Right atrium auricular region (tissue), 2 donors: Measurements from ENCODE around the gene ITGB5. TPM values are rescaled to one million over a fixed set of nuclear protein-coding genes. Genes with fewer than 3 reads are reported as not detected.
A peak's percentile ranks its signal among the peaks of the same experiment; 100 is the strongest.
"Not testable (repeated sequence)": the region's sequence is repeated elsewhere in the genome, so short reads cannot be mapped to it uniquely, and the experiment has no call there.

Experiments used
- DNase-seq: peaks from one replicate; pipeline ENCODE4 v3.0.0-alpha.2; 2019; ENCODE audit warnings: low spot score
- H3K27ac ChIP-seq, 2 donors: fragments of 200-600 bp; sonication (generic); 1 replicate in 1 of 2; 2 replicates in 1 of 2; pipeline ENCODE4 v1.5.1; 2016 to 2019
- H3K27me3 ChIP-seq, 2 donors: fragments of 200-600 bp; sonication (generic); one replicate each; pipeline versions ENCODE4 v1.5.1 to v1.6.0; 2017 to 2019
- H3K36me3 ChIP-seq: fragments of 200-600 bp; sonication (generic); one replicate; pipeline ENCODE4 v1.5.1; 2016
- H3K4me1 ChIP-seq, 2 donors: fragments of 200-600 bp; sonication (generic); one replicate each; pipeline versions ENCODE4 v1.5.1 to v1.6.0; 2017 to 2019
- H3K4me3 ChIP-seq, 2 donors: fragments of 200-600 bp; sonication (generic); 1 replicate in 1 of 2; 2 replicates in 1 of 2; pipeline ENCODE4 v1.5.1; 2017 to 2019; ENCODE audit warnings: mild to moderate bottlenecking in 1 of 2, moderate library complexity in 1 of 2
- H3K9me3 ChIP-seq, 2 donors: fragments of 200-600 bp; sonication (generic); one replicate each; pipeline ENCODE4 v1.5.1; 2019
- total RNA-seq, 2 donors: library from RNA; depleted of rRNA; stranded (reverse); fragments of >200 nt; gene quantifications; one replicate each; pipeline ENCODE4 v1.1.0, GENCODE V29; 2016
- TF ChIP-seq, protein P1 (sequence below), 2 donors: fragments of 200-600 bp; sonication (generic); IDR thresholded peaks; one replicate each; pipeline ENCODE4 v1.5.1; 2019; ENCODE audit warnings: antibody characterized with exemption in 2 of 2

Gene ITGB5
- total RNA-seq, 2 donors from 2014 or later = 84.0 to 182 TPM

DNA sequence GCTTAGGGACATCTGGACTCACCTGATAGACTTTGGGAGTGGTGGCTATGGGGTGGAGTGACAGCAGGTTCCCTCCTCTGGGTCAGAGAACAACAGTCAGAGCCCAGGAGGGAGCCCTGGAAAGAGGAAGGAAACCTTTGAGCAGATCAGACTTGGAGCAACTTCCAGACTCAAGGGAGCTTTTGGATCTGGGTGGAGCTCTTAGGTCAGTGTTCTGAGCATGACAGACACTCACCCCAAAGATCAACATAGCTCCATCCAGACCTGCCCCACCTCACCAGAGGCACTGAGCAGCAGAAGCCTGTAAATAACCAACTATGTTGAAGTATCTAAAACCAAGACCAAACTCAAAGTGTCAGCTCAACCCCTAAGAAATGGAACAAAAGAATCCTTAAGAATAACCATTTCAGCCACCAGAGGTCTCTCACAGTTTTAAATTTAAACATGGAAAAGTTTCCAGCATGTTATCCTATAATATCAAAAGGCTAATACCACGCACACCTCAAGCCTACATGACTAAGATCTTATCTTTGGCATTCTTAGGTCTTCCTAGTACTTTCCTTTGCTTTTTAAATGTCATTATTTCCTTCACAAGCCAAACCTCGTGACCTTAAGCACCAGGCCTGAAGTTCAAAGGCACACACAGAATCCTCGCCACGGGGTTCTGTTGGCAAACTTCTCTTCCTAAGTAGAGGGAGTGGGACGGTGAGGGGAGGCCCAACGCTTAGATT is 100.5 kb downstream of the ITGB5 start:
- H3K9me3 ChIP-seq = no peaks in the 10 kb centered on the region
- H3K4me3 ChIP-seq = no peak overlapping the region
- peak overlapping the region; percentile 56 to 78 for H3K27ac ChIP-seq
- no peak for DNase-seq
- H3K36me3 ChIP-seq = peaks cover 7% of the 10 kb centered on the region
- H3K4me1 ChIP-seq = peaks cover 0 to 73% of the 10 kb centered on the region in 2 donors
- TF ChIP-seq, protein P1, sequence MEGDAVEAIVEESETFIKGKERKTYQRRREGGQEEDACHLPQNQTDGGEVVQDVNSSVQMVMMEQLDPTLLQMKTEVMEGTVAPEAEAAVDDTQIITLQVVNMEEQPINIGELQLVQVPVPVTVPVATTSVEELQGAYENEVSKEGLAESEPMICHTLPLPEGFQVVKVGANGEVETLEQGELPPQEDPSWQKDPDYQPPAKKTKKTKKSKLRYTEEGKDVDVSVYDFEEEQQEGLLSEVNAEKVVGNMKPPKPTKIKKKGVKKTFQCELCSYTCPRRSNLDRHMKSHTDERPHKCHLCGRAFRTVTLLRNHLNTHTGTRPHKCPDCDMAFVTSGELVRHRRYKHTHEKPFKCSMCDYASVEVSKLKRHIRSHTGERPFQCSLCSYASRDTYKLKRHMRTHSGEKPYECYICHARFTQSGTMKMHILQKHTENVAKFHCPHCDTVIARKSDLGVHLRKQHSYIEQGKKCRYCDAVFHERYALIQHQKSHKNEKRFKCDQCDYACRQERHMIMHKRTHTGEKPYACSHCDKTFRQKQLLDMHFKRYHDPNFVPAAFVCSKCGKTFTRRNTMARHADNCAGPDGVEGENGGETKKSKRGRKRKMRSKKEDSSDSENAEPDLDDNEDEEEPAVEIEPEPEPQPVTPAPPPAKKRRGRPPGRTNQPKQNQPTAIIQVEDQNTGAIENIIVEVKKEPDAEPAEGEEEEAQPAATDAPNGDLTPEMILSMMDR (IDR thresholded peaks at IDR 0.05) = peak; percentile 20 to 72
- H3K27me3 ChIP-seq = no peaks in the 10 kb centered on the region

DNA sequence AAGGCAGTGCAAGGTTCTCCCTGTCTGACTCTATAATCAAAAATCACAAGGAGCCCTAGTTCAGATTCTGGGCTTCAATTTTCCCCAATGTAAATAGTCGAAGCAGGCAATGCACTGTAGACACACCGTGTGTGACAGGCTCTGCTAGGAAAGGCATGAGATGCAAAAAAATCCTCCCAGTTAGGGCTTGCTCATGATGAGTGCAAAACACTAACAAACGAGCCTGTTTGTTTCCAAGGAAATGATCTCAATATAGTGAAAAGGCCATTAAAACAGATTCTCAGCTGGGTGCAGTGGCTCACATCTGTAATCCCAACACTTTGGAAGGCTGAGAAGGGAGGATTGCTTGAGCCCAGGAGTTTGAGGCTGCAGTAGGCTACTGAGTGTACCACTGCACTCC is 101.2 kb downstream of the ITGB5 start:
- DNase-seq = no peak
- peaks cover 0 to 73% of the 10 kb centered on the region in 2 donors for H3K4me1 ChIP-seq
- no peaks in the 10 kb centered on the region for H3K9me3 ChIP-seq
- H3K27me3 ChIP-seq = no peaks in the 10 kb centered on the region
- peak overlapping the region; percentile 56 to 78 for H3K27ac ChIP-seq
- H3K4me3 ChIP-seq = no peak overlapping the region
- TF ChIP-seq, protein P1 (IDR thresholded peaks at IDR 0.05) = no peak
- peaks cover 7% of the 10 kb centered on the region for H3K36me3 ChIP-seq

DNA sequence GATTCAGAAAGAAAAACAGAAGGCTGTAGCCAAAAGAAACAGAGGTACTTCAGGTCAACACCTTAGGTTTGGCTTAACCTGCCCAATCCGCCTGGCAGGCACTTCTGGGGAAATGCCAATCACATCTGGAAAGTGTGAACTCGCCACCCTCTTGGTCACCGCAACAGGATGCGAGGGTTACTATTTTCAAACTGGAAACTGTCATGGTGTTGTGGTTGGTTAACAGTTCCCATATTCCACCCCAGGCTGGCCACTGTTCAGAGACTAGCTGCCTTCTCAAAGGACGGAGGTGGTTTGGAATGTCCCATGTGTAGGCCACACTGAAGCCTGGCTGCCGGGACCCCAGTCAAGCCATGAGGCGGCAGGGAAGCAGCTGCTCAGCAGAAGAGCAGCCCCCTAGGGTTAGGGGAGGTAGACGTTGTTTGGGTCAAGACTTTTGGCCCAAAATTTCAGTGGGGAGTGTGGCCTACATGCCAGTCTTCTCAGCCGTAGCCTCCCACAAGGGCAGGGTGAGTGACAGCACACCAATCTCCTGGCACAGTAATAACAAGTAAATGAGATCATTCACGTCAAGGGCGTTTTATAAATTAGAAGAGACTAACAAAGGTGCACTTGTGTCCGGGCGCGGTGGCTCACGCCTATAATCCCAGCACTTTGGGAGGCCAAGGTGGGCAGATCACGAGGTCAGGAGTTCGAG is 102.3 kb downstream of the ITGB5 start:
- TF ChIP-seq, protein P1 (IDR thresholded peaks at IDR 0.05) = no peak
- H3K27me3 ChIP-seq = no peaks in the 10 kb centered on the region
- H3K4me3 ChIP-seq = no peak overlapping the region
- peak overlapping the region; percentile 56 to 65 for H3K27ac ChIP-seq
- no peaks in the 10 kb centered on the region for H3K9me3 ChIP-seq
- H3K36me3 ChIP-seq = peaks cover 7% of the 10 kb centered on the region
- H3K4me1 ChIP-seq = peaks cover 0 to 77% of the 10 kb centered on the region in 2 donors
- DNase-seq = no peak

DNA sequence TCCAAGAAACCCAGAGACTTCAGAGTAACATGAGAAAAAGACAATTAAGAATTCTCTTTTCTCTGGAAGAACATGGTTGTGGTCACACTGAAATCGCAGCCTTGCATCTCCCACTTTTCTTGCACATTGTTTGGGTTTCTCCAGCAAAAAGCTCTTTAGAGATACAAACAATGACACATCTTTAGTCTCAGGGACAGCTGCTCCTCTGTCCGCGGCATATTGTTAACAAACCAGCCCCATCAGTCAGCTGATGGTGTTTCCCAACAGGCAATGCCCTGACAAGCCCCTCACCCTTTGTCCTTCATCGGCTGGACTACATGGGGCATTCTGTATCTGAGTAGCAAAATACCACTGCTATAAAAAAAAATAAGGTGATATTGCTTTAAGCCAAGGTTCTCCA is 103.5 kb downstream of the ITGB5 start:
- H3K9me3 ChIP-seq = no peaks in the 10 kb centered on the region

DNA sequence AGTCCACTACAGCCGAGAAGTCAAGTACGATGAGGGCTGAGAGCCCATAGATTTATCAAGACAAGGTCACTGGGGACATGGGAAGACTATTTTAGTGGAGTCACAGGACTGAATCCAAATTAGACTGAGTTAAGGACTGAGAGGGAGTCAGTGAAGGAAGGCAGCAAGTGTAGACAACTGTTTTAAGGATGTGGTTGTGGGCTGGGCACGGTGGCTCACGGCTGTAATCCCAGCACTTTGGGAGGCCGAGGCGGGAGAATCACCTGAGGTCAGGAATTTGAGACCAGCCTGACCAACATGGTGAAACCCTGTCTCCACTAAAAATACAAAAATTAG is 104.8 kb downstream of the ITGB5 start:
- H3K4me1 ChIP-seq = peaks cover 0 to 82% of the 10 kb centered on the region in 2 donors
- DNase-seq, H3K36me3 ChIP-seq, H3K9me3 ChIP-seq, H3K27me3 ChIP-seq, H3K4me3 ChIP-seq: not testable (repeated sequence)
- peak overlapping the region; percentile 92 to 95 for H3K27ac ChIP-seq

More for the DNA sequence above, 103.5 kb downstream of the ITGB5 start:
- no peak overlapping the region for H3K4me3 ChIP-seq
- TF ChIP-seq, protein P1 (IDR thresholded peaks at IDR 0.05) = no peak
- H3K27ac ChIP-seq = peak overlapping the region in 1 of 2 donors; percentile 20
- H3K27me3 ChIP-seq = no peaks in the 10 kb centered on the region
- peaks cover 7% of the 10 kb centered on the region for H3K36me3 ChIP-seq
- peaks cover 0 to 84% of the 10 kb centered on the region in 2 donors for H3K4me1 ChIP-seq
- DNase-seq = no peak
